ENCODE results near the gene DENND4B.
"Not testable (repeated sequence)": the region's sequence is repeated elsewhere in the genome, so short reads cannot be mapped to it uniquely, and the experiment has no call there.

The DENND4B gene, protein sequence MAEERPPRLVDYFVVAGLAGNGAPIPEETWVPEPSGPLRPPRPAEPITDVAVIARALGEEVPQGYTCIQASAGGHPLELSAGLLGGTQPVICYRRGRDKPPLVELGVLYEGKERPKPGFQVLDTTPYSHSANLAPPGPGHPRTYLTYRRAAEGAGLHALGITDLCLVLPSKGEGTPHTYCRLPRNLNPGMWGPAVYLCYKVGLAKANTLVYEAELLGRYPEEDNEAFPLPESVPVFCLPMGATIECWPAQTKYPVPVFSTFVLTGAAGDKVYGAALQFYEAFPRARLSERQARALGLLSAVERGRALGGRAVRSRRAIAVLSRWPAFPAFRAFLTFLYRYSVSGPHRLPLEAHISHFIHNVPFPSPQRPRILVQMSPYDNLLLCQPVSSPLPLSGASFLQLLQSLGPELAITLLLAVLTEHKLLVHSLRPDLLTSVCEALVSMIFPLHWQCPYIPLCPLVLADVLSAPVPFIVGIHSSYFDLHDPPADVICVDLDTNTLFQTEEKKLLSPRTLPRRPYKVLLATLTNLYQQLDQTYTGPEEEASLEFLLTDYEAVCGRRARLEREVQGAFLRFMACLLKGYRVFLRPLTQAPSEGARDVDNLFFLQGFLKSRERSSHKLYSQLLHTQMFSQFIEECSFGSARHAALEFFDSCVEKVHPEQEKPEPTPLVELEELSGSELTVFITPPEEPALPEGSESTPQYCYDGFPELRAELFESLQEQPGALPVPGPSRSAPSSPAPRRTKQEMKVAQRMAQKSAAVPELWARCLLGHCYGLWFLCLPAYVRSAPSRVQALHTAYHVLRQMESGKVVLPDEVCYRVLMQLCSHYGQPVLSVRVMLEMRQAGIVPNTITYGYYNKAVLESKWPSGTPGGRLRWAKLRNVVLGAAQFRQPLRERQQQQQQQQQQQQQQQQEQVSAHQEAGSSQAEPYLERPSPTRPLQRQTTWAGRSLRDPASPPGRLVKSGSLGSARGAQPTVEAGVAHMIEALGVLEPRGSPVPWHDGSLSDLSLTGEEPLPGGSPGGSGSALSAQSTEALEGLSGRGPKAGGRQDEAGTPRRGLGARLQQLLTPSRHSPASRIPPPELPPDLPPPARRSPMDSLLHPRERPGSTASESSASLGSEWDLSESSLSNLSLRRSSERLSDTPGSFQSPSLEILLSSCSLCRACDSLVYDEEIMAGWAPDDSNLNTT (N-terminal part only)

DNA sequence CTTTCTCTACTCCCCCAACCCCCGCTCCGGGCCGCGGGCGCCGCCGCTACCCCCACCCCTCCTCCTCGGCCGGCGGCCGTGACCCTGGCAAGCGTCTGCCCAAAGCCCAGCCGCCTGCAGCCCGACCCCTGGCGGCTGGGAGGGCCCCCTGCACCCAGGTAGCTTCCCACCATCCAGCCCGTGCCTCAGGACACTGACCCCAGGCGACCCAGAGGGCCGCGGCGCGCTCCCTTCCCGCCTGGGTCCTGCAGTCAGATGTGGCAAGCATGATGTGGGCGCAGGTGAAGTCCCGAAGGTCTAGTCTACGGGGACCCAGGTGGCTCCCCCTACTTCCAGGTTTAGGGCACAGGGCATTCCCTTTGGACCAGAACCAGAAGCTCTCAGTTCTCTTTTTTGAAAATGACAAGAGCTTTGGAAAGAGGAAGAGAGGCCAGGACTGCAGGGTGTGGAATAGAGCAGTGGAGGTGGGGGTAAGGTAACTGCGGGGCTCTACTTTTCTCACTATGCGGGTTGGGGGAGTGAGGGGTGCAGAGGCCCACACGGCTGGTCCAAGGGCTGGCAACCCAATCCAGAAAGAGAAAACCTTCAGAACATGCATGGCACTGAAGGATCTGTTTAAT lies at the start of gene DENND4B:
TSS of gene DENND4B (minus strand) at position 97 of the 620 bp plus-strand sequence. CDS start 2,344 bp downstream, outside the sequence.
- DNase-seq = peak; percentile 79

DNA sequence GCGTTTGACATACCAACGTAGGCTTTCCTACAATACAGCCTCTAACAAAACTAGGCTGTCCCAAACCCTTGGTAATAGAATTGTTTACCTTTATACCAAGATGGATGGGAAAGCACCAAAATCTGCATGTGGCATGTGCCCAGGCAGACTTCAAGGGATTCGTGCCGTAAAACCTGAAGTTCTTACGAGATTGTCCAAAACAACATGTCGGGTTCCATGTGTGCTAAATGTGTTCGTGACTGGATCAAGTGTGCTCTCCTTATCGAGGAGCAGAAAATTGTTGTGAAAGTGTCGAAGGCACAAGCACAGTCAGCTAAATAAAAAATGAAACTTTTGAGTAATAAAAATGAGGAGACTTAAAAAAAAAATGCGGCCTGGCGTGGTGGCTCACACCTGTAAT lies 49.1 kb upstream of the DENND4B start:
- DNase-seq = no peak

- DNase-seq = no peak
These were observed 48.7 kb upstream of the DENND4B start for GRCh38 chr1:153995202-153995601.

DNA sequence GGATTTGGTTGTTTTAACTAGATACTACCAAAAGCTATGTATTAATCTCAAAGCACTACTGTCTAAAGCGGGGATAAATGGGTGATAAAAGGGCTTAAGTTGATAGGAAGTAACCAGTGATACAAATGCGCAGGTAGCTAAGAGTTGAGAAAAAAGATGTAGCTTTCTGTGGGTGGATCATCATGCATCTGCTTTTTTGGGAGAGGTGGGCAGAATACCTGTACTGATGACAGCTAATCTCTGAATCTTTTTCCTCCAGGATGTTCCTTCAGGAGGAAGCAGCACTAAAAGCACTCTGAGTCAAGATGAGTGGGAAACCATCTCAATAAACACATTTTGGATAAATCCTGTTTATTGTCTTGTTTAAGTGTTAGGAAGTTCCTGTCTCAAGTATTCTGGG lies 45.3 kb upstream of the DENND4B start:
- no peak for DNase-seq

- DNase-seq = no peak
These were observed 44.7 kb upstream of the DENND4B start for GRCh38 chr1:153991151-153991630.

- DNase-seq = peak; percentile 91
These were observed 44.1 kb upstream of the DENND4B start, which contains the start of gene RPS27 for GRCh38 chr1:153990468-153991150. RPS27 (plus strand) TSS chr1:153990762; CDS start chr1:153990797, 35 bp downstream.

GRCh38 chr1:153987621-153988020 lies 41.1 kb upstream of the DENND4B start:
- no peak for DNase-seq

- no peak for DNase-seq
These were observed 39.6 kb upstream of the DENND4B start, which contains the start of gene RAB13 for GRCh38 chr1:153985941-153986761. RAB13 (minus strand) TSS chr1:153986339; CDS start chr1:153986236, 103 bp downstream.

GRCh38 chr1:153985341-153985912 lies 38.9 kb upstream of the DENND4B start:
- peak; percentile 65 for DNase-seq

- DNase-seq = no peak
These were observed 37.8 kb upstream of the DENND4B start for GRCh38 chr1:153984123-153984894.

DNA sequence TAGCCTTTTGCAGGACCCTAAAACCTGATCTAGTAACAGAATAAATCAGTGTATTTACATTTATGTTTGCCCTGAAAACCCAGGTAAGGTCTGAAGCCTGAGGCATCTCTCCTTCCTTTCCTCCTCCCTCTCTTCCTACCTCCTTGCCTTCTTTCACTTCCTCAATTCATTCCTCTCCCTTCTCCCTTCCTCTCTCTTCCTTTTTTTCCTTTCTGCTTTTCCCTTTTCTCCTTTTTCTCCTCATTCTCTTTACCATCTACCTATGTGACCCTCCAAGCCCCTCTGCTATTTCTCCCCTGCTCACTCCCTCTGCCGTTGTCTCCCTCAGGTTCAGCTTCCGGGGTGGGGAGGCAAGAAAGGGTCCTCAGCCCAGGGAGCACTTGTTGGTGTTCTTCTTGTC lies 35.2 kb upstream of the DENND4B start:
- not testable (repeated sequence) for DNase-seq

DNA sequence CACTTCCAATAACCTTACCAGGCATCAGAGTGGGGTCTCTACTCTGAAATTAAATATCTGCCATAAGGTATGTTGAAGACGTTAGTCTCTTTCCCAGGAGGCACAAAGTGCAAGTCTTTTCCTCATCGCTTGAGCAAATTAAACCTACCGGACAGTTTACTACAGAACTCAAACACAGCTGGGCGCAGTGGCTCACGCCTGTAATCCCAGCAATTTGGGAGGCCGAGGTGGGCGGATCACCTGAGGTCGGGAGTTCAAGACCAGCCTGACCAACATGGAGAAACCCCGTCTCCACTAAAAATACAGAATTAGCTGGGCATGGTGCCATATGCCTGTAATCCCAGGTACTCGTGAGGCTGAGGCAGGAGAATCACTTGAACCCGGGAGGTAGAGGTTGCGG lies 32.6 kb upstream of the DENND4B start:
- not testable (repeated sequence) for DNase-seq

DNA sequence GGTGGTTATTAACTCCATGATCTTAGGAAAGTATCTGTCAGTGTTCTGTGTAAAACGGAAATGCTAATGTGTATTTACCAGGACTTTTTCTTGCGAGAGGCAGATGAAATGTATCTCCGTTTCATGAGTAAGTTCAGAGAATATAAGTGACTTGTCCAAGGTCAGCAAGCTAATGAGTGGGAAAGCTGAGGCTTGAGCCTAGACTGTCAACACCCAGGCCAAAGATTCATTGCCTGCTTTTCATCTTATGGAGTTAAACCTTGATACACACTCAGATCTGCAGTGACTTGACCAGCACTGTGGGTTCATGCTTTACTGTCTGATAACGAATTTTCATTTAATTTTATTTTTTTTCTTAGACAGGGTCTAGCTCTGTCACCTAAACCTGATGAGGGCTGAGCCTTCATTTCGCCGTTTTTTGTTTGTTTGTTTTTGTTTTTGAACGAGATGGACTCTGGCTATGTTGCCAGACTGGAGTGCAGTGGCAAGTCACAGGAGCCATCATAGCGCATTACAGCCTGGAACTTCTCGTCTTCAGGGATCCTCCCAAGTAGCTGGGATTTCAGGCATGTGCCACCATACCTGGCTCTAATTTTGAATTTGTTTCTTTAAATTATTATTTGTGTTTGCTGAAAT lies 31.9 kb upstream of the DENND4B start:
- DNase-seq = no peak

DNA sequence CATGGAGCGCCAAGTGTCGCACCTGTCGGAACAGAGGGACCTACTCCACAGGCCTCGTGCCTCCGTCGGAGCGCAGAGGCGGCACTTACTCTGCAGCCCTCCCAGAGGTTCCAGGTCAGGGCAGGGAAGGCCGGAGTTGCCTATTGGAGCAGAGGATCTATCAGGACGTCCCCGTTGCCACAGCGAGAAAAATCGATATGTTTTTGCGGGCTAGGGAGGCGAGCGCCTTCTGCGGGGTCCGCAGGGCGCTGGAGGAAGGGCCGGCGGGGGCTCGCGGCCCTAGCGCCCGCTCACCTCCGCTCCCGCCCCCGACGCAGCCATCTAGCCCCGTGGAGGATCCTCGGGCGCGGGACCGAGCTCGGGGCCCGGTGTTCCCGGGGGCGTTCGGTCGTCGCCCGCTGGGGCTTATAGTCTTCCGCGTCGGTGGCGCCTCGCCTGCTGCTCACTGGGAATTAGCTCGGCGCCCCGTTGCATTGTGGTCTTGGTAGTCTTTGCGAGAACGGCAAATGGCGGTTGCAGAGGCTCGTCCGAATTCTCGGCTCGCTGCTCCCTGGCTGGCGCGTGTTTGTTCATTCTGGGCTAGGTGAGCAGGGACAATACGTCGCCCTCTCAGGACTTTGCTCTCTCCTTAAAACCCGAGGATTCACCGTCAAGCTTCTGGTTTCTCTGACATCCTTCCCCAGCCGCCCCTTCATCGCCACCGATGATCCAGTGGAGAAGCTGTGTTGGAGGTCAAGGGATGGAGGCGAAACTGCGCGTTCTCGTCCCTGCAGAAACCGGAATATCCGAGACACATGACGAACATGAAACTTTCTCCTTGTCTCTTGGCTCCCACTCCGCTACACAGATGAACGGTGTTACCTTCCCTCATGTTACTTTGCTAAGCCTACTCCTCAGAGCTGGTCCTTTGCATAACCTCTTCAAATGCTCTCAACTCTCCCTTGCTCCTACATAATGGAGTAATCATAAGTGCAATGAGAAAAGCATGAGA lies 31.0 kb upstream of the DENND4B start, which contains the start of gene JTB:
TSS of gene JTB (minus strand) at position 425 of the 991 bp plus-strand sequence. CDS start at position 3, 422 bp downstream.
- DNase-seq = peak; percentile 88

DNA sequence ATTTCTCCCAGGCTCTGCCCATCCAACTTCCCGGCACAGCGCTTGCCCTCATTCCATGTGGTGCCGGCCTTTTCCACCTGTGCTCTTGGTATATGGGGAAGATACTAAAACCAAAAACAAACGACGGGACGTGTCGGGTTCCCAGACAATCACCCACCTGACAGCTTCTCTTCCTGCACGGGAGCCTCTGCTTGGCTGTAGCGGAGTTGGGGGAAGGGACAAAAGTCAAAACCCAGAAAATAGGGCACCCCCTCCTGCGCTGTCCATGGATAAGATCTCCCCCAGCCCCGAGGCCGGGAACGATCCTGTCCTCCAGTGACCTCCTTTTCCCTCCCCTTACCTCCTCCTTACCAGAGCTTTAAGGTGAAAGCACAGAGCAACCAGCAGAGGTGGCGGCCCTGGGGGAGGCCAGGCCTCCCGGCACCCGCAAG lies 30.3 kb upstream of the DENND4B start:
- no peak for DNase-seq

GRCh38 chr1:153973525-153973924 lies 27.0 kb upstream of the DENND4B start:
- DNase-seq = no peak

GRCh38 chr1:153973071-153973470 lies 26.6 kb upstream of the DENND4B start:
- DNase-seq = no peak

Data from stimulated activated CD4-positive, alpha-beta T cell treated with anti-CD3 and anti-CD28 coated beads, Interleukin-4, amount 100 ng/mL, for 24 hours (primary cell).